ENCODE data around the gene TRAF3IP3. TPM values are rescaled to one million over a fixed set of nuclear protein-coding genes. Genes with fewer than 3 reads are reported as not detected.

The TRAF3IP3 gene
- total RNA-seq, 1 donor = not detected

DNA sequence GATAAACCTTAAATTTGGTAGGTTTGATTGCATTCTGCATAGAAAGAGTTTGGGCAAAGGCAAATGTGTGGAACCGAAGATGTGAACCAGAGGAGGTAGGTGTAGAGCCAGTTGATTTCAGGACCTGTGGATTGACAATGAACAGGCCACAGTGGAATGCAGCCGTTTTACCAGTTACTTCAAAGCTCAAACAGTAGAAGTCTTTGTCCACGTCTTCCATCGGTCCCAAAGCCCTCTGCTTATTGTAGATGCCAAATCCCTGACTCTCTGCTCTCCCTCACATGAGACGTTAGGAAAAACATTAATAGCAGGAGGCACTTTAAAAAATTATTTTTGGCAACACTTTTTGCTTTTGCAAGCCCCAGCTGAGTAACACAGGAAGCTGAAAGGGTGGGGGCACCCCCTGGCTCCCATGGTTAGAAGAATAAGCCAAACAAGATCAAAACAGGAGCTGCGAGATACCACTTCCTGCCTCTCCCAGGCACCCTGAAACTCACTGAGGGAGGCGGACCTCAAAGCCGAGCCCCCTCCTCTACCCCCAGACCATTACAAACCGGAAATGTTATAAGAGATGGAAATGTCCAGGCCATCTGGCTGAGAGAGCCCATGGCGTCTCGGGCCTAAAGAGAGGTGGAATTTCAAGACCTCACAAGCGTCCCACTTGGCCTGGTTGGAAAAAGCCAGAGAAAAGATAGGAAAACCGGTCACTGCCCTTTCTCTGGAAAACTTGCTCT is 13.5 kb downstream of the TRAF3IP3 start:
- DNase-seq (ENCODE audit: low read depth) = peak; percentile 95
- peak overlapping the region; percentile 2 for H3K4me3 ChIP-seq (ENCODE audit: low read depth, low read length)
- TF ChIP-seq, protein P1, sequence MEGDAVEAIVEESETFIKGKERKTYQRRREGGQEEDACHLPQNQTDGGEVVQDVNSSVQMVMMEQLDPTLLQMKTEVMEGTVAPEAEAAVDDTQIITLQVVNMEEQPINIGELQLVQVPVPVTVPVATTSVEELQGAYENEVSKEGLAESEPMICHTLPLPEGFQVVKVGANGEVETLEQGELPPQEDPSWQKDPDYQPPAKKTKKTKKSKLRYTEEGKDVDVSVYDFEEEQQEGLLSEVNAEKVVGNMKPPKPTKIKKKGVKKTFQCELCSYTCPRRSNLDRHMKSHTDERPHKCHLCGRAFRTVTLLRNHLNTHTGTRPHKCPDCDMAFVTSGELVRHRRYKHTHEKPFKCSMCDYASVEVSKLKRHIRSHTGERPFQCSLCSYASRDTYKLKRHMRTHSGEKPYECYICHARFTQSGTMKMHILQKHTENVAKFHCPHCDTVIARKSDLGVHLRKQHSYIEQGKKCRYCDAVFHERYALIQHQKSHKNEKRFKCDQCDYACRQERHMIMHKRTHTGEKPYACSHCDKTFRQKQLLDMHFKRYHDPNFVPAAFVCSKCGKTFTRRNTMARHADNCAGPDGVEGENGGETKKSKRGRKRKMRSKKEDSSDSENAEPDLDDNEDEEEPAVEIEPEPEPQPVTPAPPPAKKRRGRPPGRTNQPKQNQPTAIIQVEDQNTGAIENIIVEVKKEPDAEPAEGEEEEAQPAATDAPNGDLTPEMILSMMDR (IDR thresholded peaks at IDR 0.05; ENCODE audit: insufficient read depth, low read length) = no peak

DNA sequence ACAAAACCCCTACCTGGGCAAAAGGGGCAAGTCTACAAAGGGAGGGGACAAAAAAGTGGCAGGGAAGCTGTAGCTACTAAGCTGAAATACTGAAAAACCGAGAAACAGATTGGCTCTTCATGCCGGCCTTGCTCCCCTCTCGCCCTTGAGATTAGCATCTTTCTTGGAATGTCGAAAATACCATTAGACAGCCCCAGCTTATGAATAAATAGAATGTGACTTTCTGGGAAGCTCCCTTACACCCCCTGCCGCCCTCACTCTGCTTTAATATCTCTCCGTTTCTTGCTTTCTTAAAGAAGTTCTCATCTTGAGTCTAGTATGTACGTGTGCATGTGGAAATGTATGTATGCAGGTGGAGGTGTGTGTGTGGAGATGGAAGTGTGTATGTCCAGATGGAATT is 14.1 kb downstream of the TRAF3IP3 start:
- H3K4me3 ChIP-seq (ENCODE audit: low read depth, low read length) = no peak overlapping the region
- TF ChIP-seq, protein P1 (IDR thresholded peaks at IDR 0.05; ENCODE audit: insufficient read depth, low read length) = no peak
- DNase-seq (ENCODE audit: low read depth) = peak; percentile 37

DNA sequence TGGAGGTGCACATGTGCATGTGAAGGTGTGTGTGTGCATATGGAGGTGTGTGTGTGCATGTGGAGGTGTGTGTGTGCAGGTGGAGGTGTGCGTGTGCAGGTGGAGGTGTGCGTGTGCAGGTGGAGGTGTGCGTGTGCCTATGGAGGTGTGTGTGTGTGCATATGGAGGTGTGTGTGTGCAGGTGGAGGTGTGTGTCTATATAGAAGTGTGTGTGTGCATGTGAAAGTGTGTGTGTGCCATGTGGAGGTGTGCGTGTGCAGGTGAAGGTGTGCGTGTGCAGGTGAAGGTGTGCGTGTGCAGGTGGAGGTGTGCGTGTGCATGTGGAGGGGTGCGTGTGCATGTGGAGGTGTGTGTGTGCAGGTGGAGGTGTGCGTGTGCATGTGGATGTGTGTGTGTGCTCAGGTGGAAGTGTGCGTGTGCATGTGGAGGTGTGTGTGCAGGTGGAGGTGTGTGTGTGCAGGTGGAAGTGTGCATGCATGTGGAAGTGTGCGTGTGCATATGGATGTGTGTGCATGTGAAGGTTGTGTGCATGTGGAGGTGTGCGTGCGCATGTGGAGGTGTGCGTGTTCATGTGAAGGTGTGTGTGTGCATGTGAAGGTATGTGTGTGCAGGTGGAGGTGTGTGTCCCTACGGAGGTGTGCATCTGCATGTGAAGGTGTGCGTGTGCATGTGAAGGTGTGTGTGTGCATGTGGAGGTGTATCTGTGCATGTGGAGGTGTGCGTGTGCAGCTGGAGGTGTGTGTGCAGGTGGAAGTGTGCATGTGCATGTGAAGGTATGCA is 15.0 kb downstream of the TRAF3IP3 start:
- TF ChIP-seq, protein P1 (IDR thresholded peaks at IDR 0.05; ENCODE audit: insufficient read depth, low read length) = no peak
- H3K4me3 ChIP-seq (ENCODE audit: low read depth, low read length) = no peak overlapping the region
- DNase-seq (ENCODE audit: low read depth) = no peak

DNA sequence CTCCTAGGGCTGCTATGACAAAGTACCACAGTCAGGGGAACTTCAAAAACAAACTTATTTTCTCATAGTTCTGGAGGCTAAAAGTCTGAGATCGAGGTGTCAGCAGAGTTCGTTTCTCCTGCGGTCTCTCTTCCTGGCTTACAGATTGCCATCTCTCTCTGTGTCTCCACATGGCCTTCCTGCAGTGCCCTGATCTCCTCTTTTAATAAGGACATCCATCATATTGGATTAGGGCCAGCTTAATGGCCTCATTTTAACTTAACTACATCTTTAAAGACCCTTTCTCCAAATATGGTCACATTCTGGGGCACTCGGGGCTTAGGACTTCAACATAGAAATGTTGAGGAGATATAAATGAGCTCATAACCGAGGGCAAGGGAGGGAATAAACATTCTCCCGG is 16.3 kb downstream of the TRAF3IP3 start:
- TF ChIP-seq, protein P1 (IDR thresholded peaks at IDR 0.05; ENCODE audit: insufficient read depth, low read length) = no peak
- DNase-seq (ENCODE audit: low read depth) = no peak
- no peak overlapping the region for H3K4me3 ChIP-seq (ENCODE audit: low read depth, low read length)

DNA sequence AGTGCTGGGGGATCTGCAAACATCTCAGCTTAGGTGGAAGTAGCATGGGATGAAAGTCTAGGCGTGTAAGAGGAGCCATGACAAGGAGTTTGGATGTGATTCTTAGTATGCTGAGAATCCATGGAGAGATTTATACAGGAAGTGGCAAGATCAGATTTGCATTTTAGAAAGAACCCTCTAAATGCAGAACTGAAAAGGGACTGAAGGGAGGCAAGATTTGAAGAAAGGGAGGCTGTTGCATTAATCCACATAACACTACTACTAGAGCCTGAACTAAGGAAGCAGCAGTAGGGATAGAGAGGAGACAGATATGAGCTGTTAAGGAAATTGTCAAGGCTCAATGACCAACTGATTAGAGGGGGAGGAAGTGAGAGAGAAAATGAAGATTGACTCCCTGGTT is 18.7 kb downstream of the TRAF3IP3 start:
- TF ChIP-seq, protein P1 (IDR thresholded peaks at IDR 0.05; ENCODE audit: insufficient read depth, low read length) = no peak
- no peak for DNase-seq (ENCODE audit: low read depth)
- H3K4me3 ChIP-seq (ENCODE audit: low read depth, low read length) = no peak overlapping the region

DNA sequence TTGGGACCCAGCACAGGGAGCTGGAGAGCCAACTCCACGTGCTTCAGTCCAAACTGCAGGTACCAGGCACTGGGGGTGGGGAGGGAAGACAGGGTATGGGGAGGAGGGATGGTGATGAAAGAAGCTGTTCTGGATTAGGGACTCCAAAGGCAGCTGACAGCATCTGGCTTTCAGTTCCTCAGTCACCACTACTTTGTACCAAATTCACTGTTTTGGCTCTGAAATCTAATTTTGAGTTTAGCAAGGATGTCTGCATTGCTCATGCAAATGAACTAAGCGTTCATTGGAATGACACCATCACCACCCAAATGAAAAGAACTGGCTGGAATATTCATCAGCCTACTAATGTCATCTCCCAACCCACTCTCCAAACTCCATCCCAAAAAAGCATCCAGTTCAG is 19.8 kb downstream of the TRAF3IP3 start:
- no peak overlapping the region for H3K4me3 ChIP-seq (ENCODE audit: low read depth, low read length)
- no peak for DNase-seq (ENCODE audit: low read depth)
- TF ChIP-seq, protein P1 (IDR thresholded peaks at IDR 0.05; ENCODE audit: insufficient read depth, low read length) = no peak
